GM12878 (cell line): Measurements from ENCODE around the gene TGFBI. TPM values are rescaled to one million over a fixed set of nuclear protein-coding genes. Genes with fewer than 3 reads are reported as not detected.

Source experiments
- ATAC-seq: fragments of 200-7000 bp; cut with Tn5 transposase; 3 replicates; pipeline ENCODE4 v1.9.1; 2020; ENCODE audit warnings: mild to moderate bottlenecking, moderate library complexity
- BruUV-seq: library from RNA; stranded (reverse); fragments of 400-500 nt; replicated peaks from 2 replicates; lab custom pipeline; 2021; lab: Mats Ljungman, UMichigan
- CTCF ChIA-PET: fragments of 300-600 bp; sonication (Branson Sonifier 250); formaldehyde crosslinking; extraction: SDS; loops from one replicate; lab custom pipeline; 2021; ENCODE audit warnings: inconsistent platforms; lab: Yijun Ruan, JAX
- POLR2A ChIA-PET: fragments of 350-600 bp; formaldehyde crosslinking; extraction: SDS; loops from one replicate; lab custom pipeline; 2021; ENCODE audit warnings: inconsistent platforms; lab: Charles Lee
- RAD21 ChIA-PET: fragments of 300-600 bp; sonication (Branson Sonifier 250); formaldehyde crosslinking; loops from one replicate; lab custom pipeline; 2023; ENCODE audit warnings: antibody characterized with exemption; ENCODE audit not compliant: unreplicated experiment; lab: Charles Lee
- SMC1A ChIA-PET: fragments of 300-600 bp; sonication (Branson Sonifier 250); formaldehyde crosslinking; loops from one replicate; lab custom pipeline; 2023; ENCODE audit not compliant: unreplicated experiment, uncharacterized antibody; lab: Charles Lee
- DNase-seq: peaks from one replicate; pipeline ENCODE4 v3.0.0-alpha.2; 2011; ENCODE audit warnings: low read depth, low spot score
- FAIRE-seq: peaks from 3 replicates; lab custom pipeline; 2011; peaks lifted over from hg19 to GRCh38; lab: Jason Lieb, UNC
- H2AFZ ChIP-seq: 2 replicates; pipeline ENCODE4 v1.6.0; 2011; ENCODE audit warnings: low read depth, low read length, control low read depth; ENCODE audit not compliant: control insufficient read depth
- H3K27ac ChIP-seq: 2 replicates; pipeline ENCODE4 v1.5.1; 2011; ENCODE audit warnings: control low read depth; ENCODE audit not compliant: control insufficient read depth, insufficient read depth
- H3K27me3 ChIP-seq, 2 experiments: replicated peaks in 1 of 2; 2 replicates each; pipeline versions ENCODE4 v1.6.0 to v1.6.1; 2011; ENCODE audit warnings: low read length in 1 of 2; ENCODE audit not compliant: control insufficient read depth in 2 of 2, insufficient read depth in 2 of 2
- H3K36me3 ChIP-seq, 2 experiments: 2 replicates each; pipeline ENCODE4 v1.5.1; 2011; ENCODE audit warnings: low read length in 1 of 2; ENCODE audit not compliant: control insufficient read depth in 2 of 2, insufficient read depth in 2 of 2
- H3K4me1 ChIP-seq: 2 replicates; pipeline ENCODE4 v1.6.1; 2011; ENCODE audit warnings: mild to moderate bottlenecking, low read length, moderate library complexity, mixed read lengths; ENCODE audit not compliant: control insufficient read depth, insufficient read depth
- H3K4me2 ChIP-seq: 2 replicates; pipeline ENCODE4 v1.6.0; 2011; ENCODE audit warnings: control low read depth; ENCODE audit not compliant: control insufficient read depth, insufficient read depth
- H3K4me3 ChIP-seq: fragments of 200-600 bp; sonication (generic); 2 replicates; pipeline ENCODE4 v1.5.1; 2016
- H3K79me2 ChIP-seq: 2 replicates; pipeline ENCODE4 v1.6.0; 2011; ENCODE audit warnings: low read length; ENCODE audit not compliant: control insufficient read depth, insufficient read depth
- H3K9ac ChIP-seq: 2 replicates; pipeline ENCODE4 v1.8.0; 2011; ENCODE audit warnings: low read length, control low read depth, mixed read lengths; ENCODE audit not compliant: control insufficient read depth, insufficient read depth
- H3K9me3 ChIP-seq: replicated peaks from 3 replicates; pipeline ENCODE4 v1.5.1; 2011; ENCODE audit warnings: mild to moderate bottlenecking, low read length; ENCODE audit not compliant: control insufficient read depth, insufficient read depth
- H4K20me1 ChIP-seq: 2 replicates; pipeline ENCODE4 v1.6.0; 2011; ENCODE audit not compliant: control insufficient read depth, insufficient read depth
- BACH1 ChIP-seq: fragments of 450-650 bp; IDR thresholded peaks from 2 replicates; pipeline ENCODE4 v1.6.1; 2017; ENCODE audit warnings: mild to moderate bottlenecking, borderline replicate concordance
- CHD4 ChIP-seq: fragments of 200-600 bp; sonication (generic); IDR thresholded peaks from 2 replicates; pipeline ENCODE4 v1.6.1; 2016; ENCODE audit warnings: mild to moderate bottlenecking
- CREB1 ChIP-seq: IDR thresholded peaks from 2 replicates; pipeline ENCODE4 v1.6.1; 2012; ENCODE audit warnings: low read depth, mild to moderate bottlenecking, inconsistent platforms
- CREM ChIP-seq: IDR thresholded peaks from 2 replicates; pipeline ENCODE4 v1.6.1; 2014; ENCODE audit warnings: antibody characterized with exemption, low read depth
- EGR1 ChIP-seq, 2 experiments: IDR thresholded peaks; 1 replicate in 1 of 2; 2 replicates in 1 of 2; pipeline ENCODE4 v1.6.1; 2011 to 2012; ENCODE audit warnings: low read depth in 2 of 2, low read length in 2 of 2, borderline replicate concordance in 1 of 2, mild to moderate bottlenecking in 1 of 2, moderate library complexity in 1 of 2
- HCFC1 ChIP-seq: fragments of 150-350 bp; IDR thresholded peaks from 2 replicates; pipeline ENCODE4 v1.6.1; 2014; ENCODE audit warnings: low read length
- HDAC2 ChIP-seq: fragments of 200-600 bp; sonication (generic); IDR thresholded peaks from 2 replicates; pipeline ENCODE4 v1.6.1; 2017
- IRF4 ChIP-seq: IDR thresholded peaks from 2 replicates; pipeline ENCODE4 v1.6.1; 2011; ENCODE audit warnings: low read depth, low read length
- MEF2A ChIP-seq: IDR thresholded peaks from 2 replicates; pipeline ENCODE4 v1.6.1; 2011; ENCODE audit warnings: low read depth, mild to moderate bottlenecking, low read length, moderate library complexity; ENCODE audit not compliant: insufficient read depth
- SIN3A ChIP-seq: IDR thresholded peaks from 2 replicates; pipeline ENCODE4 v1.6.1; 2012; ENCODE audit warnings: low read depth, low read length, improper control_type of control experiment
- SREBF1 ChIP-seq: IDR thresholded peaks from 2 replicates; pipeline ENCODE4 v1.6.1; 2012; ENCODE audit warnings: mild to moderate bottlenecking, low read length
- YY1 ChIP-seq: IDR thresholded peaks from 2 replicates; pipeline ENCODE4 v1.6.1; 2011; ENCODE audit warnings: low read depth, mild to moderate bottlenecking, low read length
- ZNF24 ChIP-seq: fragments of 450-650 bp; IDR thresholded peaks from 2 replicates; pipeline ENCODE4 v1.6.1; 2017; ENCODE audit warnings: antibody characterized with exemption, mild to moderate bottlenecking
- ZSCAN29 ChIP-seq: fragments of 450-650 bp; IDR thresholded peaks from 2 replicates; pipeline ENCODE4 v1.6.1; 2017; ENCODE audit warnings: mild to moderate bottlenecking, moderate library complexity
- WGBS: methylation state at CpG from one replicate; pipeline ENCODE4 v1.1.6; 2016; ENCODE audit warnings: low lambda C conversion rate; ENCODE audit not compliant: insufficient replicate concordance, insufficient coverage; ENCODE audit errors: missing lambda C conversion rate; 5-methylcytosine and 5-hydroxymethylcytosine counted together
- in situ Hi-C: fragments of 300-500 bp; cut with MboI; formaldehyde crosslinking; loops from 9 replicates; pipeline ENCODE4 v1.14.3; 2018; ENCODE audit warnings: mixed read lengths
- intact Hi-C: fragments of 100-400 bp; cut with micrococcal nuclease; formaldehyde crosslinking; loops from one replicate; pipeline ENCODE4 v1.14.2; 2022; ENCODE audit not compliant: unreplicated experiment
- polyA plus RNA-seq, 11 experiments: library from polyadenylated mRNA; depleted of rRNA in 4 of 11; unstranded in 6 of 11; stranded (reverse) in 5 of 11; fragments of >200 nt; fragmentation: Nextera tagmentation in 4 of 11; fragmentation: Illumina TruSeq in 1 of 11; extraction: Ambion mirVana in 4 of 11; extraction: Trizol in 1 of 11; gene quantifications; 1 replicate in 1 of 11; 2 replicates in 10 of 11; pipeline versions ENCODE4 v1.2.1 to v1.2.3, GENCODE V29; 2011 to 2016; ENCODE audit warnings: inconsistent platforms in 2 of 11, missing spikeins in 2 of 11, low read depth in 1 of 11
- total RNA-seq, 4 experiments: library from RNA; depleted of rRNA in 3 of 4; stranded (reverse); fragments of >200 nt in 3 of 4; fragmentation: Illumina TruSeq in 1 of 4; extraction: Trizol in 1 of 4; gene quantifications; 2 replicates each; pipeline versions ENCODE4 v1.2.1 to v1.2.3, GENCODE V29; 2013 to 2021
- TF ChIP-seq, protein P1 (sequence below): IDR thresholded peaks from 2 replicates; pipeline ENCODE4 v1.6.1; 2012; ENCODE audit warnings: low read depth, low read length, improper control_type of control experiment
- TF ChIP-seq, protein P2 (sequence below): fragments of 150-350 bp; IDR thresholded peaks from 2 replicates; pipeline ENCODE4 v1.6.1; 2014; ENCODE audit warnings: mild to moderate bottlenecking, low read depth, low read length
- TF ChIP-seq, protein P3 (sequence below): fragments of 450-650 bp; formaldehyde crosslinking; IDR thresholded peaks from 2 replicates; pipeline ENCODE4 v1.4.0; 2020; ENCODE audit warnings: mild to moderate bottlenecking, moderate library complexity
- TF ChIP-seq, protein P4 (sequence below): IDR thresholded peaks from 2 replicates; pipeline ENCODE4 v1.6.1; 2011; ENCODE audit warnings: low read depth, mild to moderate bottlenecking, low read length, moderate library complexity, borderline replicate concordance; ENCODE audit errors: extremely low read depth
- TF ChIP-seq, protein P5 (sequence below): fragments of 450-650 bp; IDR thresholded peaks from 2 replicates; pipeline ENCODE4 v1.6.1; 2018; ENCODE audit warnings: borderline replicate concordance, mild to moderate bottlenecking; ENCODE audit not compliant: partially characterized antibody

The TGFBI gene
- total and polyA plus RNA-seq, 10 of the 15 experiments (the other 5 are each of a cell fraction or from before 2014, with no cell fraction given) = 0.12 to 1.8 (median 0.19) TPM

DNA sequence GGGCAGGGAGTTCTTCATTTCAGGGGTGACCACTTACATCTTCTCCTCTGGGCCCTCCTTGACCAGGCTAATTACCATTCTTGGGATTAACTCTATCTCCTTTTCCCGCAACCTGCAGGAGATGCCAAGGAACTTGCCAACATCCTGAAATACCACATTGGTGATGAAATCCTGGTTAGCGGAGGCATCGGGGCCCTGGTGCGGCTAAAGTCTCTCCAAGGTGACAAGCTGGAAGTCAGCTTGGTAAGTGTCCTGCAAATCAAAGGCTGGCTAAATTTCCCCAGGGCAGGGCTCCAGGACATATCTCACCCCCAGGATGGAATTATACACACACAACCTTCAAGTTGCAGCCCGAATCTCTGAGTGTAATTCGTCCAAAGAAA lies 30.2 kb downstream of the TGFBI start:
- DNase-seq = no peak
- CTCF ChIA-PET = interaction anchor here (1.0 kb wide), 1 partner anchor 115 kb away, joined by 5 read pairs; no protein-coding TSS in a partner anchor
- Histone ChIP-seq H3K27me3 (peaks cover 0 to 1% of the 10 kb centered on the region in 2 experiments; a peak in 3 of 4 replicates), H3K36me3 (no peaks in the 10 kb centered on the region), H2AFZ (no peak overlapping the region), H3K27ac (no peak overlapping the region), H3K9me3 (no peaks in the 10 kb centered on the region), H3K4me3 (no peak overlapping the region), H3K4me1 (no peaks in the 10 kb centered on the region), H3K9ac (no peak overlapping the region), H4K20me1 (no peaks in the 10 kb centered on the region), H3K79me2 (no peaks in the 10 kb centered on the region), H3K4me2 (no peak overlapping the region)
- in situ Hi-C loops = no loop called here
- no peak for ATAC-seq
- POLR2A ChIA-PET = no interaction called here
- SMC1A ChIA-PET = no interaction called here
- BruUV-seq = no TSS peak
- no peak for FAIRE-seq
- WGBS = 60% methylated on average over 6 of the region's 6 CpGs
- RAD21 ChIA-PET = no interaction called here
- intact Hi-C loops = no loop called here
- TF ChIP-seq YY1 (no peak), IRF4 (no peak), SREBF1 (no peak), CREM (no peak), ZNF24 (no peak), MEF2A (no peak), SIN3A (no peak), EGR1 (IDR thresholded peaks at IDR 0.05; ENCODE audit: borderline replicate concordance in 1 of 2, low read depth in 2 of 2, low read length in 2 of 2) (no peak), HCFC1 (no peak), HDAC2 (no peak), ZSCAN29 (no peak), CHD4 (no peak), BACH1 (no peak), CREB1 (no peak)
- TF ChIP-seq, protein P1, sequence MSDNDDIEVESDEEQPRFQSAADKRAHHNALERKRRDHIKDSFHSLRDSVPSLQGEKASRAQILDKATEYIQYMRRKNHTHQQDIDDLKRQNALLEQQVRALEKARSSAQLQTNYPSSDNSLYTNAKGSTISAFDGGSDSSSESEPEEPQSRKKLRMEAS = no peak
- TF ChIP-seq, protein P2, sequence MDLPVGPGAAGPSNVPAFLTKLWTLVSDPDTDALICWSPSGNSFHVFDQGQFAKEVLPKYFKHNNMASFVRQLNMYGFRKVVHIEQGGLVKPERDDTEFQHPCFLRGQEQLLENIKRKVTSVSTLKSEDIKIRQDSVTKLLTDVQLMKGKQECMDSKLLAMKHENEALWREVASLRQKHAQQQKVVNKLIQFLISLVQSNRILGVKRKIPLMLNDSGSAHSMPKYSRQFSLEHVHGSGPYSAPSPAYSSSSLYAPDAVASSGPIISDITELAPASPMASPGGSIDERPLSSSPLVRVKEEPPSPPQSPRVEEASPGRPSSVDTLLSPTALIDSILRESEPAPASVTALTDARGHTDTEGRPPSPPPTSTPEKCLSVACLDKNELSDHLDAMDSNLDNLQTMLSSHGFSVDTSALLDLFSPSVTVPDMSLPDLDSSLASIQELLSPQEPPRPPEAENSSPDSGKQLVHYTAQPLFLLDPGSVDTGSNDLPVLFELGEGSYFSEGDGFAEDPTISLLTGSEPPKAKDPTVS = no peak
- TF ChIP-seq, protein P3, sequence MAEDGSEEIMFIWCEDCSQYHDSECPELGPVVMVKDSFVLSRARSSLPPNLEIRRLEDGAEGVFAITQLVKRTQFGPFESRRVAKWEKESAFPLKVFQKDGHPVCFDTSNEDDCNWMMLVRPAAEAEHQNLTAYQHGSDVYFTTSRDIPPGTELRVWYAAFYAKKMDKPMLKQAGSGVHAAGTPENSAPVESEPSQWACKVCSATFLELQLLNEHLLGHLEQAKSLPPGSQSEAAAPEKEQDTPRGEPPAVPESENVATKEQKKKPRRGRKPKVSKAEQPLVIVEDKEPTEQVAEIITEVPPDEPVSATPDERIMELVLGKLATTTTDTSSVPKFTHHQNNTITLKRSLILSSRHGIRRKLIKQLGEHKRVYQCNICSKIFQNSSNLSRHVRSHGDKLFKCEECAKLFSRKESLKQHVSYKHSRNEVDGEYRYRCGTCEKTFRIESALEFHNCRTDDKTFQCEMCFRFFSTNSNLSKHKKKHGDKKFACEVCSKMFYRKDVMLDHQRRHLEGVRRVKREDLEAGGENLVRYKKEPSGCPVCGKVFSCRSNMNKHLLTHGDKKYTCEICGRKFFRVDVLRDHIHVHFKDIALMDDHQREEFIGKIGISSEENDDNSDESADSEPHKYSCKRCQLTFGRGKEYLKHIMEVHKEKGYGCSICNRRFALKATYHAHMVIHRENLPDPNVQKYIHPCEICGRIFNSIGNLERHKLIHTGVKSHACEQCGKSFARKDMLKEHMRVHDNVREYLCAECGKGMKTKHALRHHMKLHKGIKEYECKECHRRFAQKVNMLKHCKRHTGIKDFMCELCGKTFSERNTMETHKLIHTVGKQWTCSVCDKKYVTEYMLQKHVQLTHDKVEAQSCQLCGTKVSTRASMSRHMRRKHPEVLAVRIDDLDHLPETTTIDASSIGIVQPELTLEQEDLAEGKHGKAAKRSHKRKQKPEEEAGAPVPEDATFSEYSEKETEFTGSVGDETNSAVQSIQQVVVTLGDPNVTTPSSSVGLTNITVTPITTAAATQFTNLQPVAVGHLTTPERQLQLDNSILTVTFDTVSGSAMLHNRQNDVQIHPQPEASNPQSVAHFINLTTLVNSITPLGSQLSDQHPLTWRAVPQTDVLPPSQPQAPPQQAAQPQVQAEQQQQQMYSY (CRISPR knock-in tag) = no peak
- TF ChIP-seq, protein P4, sequence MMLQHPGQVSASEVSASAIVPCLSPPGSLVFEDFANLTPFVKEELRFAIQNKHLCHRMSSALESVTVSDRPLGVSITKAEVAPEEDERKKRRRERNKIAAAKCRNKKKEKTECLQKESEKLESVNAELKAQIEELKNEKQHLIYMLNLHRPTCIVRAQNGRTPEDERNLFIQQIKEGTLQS = no peak
- TF ChIP-seq, protein P5, sequence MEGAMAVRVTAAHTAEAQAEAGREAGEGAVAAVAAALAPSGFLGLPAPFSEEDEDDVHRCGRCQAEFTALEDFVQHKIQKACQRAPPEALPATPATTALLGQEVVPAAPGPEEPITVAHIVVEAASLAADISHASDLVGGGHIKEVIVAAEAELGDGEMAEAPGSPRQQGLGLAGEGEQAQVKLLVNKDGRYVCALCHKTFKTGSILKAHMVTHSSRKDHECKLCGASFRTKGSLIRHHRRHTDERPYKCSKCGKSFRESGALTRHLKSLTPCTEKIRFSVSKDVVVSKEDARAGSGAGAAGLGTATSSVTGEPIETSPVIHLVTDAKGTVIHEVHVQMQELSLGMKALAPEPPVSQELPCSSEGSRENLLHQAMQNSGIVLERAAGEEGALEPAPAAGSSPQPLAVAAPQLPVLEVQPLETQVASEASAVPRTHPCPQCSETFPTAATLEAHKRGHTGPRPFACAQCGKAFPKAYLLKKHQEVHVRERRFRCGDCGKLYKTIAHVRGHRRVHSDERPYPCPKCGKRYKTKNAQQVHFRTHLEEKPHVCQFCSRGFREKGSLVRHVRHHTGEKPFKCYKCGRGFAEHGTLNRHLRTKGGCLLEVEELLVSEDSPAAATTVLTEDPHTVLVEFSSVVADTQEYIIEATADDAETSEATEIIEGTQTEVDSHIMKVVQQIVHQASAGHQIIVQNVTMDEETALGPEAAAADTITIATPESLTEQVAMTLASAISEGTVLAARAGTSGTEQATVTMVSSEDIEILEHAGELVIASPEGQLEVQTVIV = no peak
